Osteocyte (in vitro differentiated cells): Measurements from ENCODE around the gene CENPE. TPM values are rescaled to one million over a fixed set of nuclear protein-coding genes. Genes with fewer than 3 reads are reported as not detected.

Experiments used
- DNase-seq: peaks from one replicate; pipeline ENCODE4 v3.0.0; 2021; ENCODE audit warnings: mixed read lengths; ENCODE audit not compliant: unreplicated experiment; ENCODE audit errors: extremely low spot score
- H3K27ac Mint-ChIP-seq: one replicate; pipeline ENCODE4 v1.8.0; 2021; ENCODE audit warnings: mild to moderate bottlenecking, mixed read lengths; ENCODE audit not compliant: unreplicated experiment
- H3K27me3 Mint-ChIP-seq: one replicate; pipeline ENCODE4 v1.8.0; 2021; ENCODE audit warnings: mixed read lengths; ENCODE audit not compliant: unreplicated experiment
- H3K36me3 Mint-ChIP-seq: one replicate; pipeline ENCODE4 v1.8.0; 2021; ENCODE audit warnings: mixed read lengths; ENCODE audit not compliant: unreplicated experiment
- H3K4me1 Mint-ChIP-seq: one replicate; pipeline ENCODE4 v1.8.0; 2021; ENCODE audit warnings: mixed read lengths; ENCODE audit not compliant: unreplicated experiment
- H3K4me3 Mint-ChIP-seq: one replicate; pipeline ENCODE4 v1.8.0; 2021; ENCODE audit warnings: mild to moderate bottlenecking, moderate library complexity, mixed read lengths; ENCODE audit not compliant: unreplicated experiment
- H3K9me3 Mint-ChIP-seq: one replicate; pipeline ENCODE4 v1.8.0; 2021; ENCODE audit warnings: mixed read lengths; ENCODE audit not compliant: unreplicated experiment
- CTCF ChIP-seq: fragments of 200-600 bp; sonication (generic); IDR thresholded peaks from 2 replicates; pipeline ENCODE4 v1.5.0; 2021; ENCODE audit warnings: antibody characterized with exemption, mild to moderate bottlenecking, moderate library complexity
- total RNA-seq: library from RNA; stranded (reverse); gene quantifications from 2 replicates; pipeline ENCODE4 v1.2.1, GENCODE V29; 2021

CENPE gene
- total RNA-seq, 1 donor from 2014 or later = 5.7 TPM

- H3K4me3 Mint-ChIP-seq = peak overlapping the region; percentile 95
- DNase-seq = no peak
- no peaks in the 10 kb centered on the region for H3K27me3 Mint-ChIP-seq
- H3K36me3 Mint-ChIP-seq = peaks cover 7% of the 10 kb centered on the region
- H3K27ac Mint-ChIP-seq = peak overlapping the region; percentile 95
- no peaks in the 10 kb centered on the region for H3K9me3 Mint-ChIP-seq
- TF ChIP-seq CTCF = no peak
- H3K4me1 Mint-ChIP-seq = peaks cover 35% of the 10 kb centered on the region
These were observed 123.3 kb downstream of the CENPE start for GRCh38 chr4:103074744-103075434.

DNA sequence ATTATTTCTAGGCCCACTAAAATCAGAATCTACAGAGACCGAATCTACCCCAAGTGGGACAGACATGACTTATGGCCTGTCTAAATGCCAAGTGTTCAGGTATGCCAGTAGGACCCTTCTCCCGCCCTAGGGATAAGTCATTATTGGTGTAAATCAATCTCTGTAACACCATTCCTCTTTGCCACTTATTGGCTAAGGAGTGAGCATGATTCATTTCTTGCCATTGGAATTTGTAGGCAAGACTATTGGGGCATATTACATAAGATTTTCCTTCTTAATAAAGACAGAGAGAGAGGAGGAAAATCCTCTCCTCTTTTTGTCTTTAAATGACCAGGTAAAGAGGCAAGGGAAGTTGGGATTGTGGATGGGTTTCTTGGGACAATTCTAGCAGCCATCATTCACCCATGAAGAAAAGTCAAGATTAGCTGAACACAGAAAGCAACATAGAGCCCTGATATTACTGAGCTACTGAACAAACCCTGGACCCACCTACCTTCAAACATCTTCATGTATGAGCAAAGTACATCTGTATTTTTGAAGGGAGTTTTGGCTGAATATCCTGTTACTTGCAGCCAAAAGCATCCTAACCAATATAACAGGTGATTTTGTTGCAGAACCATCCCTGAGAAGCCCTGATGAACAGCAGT lies 124.2 kb downstream of the CENPE start:
- H3K27me3 Mint-ChIP-seq = no peaks in the 10 kb centered on the region

GRCh38 chr4:103067841-103068547 lies 130.1 kb downstream of the CENPE start:
- DNase-seq = no peak
- Mint-ChIP-seq H3K9me3 (no peaks in the 10 kb centered on the region), H3K4me1 (no peaks in the 10 kb centered on the region), H3K27ac (no peak overlapping the region), H3K4me3 (no peak overlapping the region), H3K36me3 (peaks cover 4% of the 10 kb centered on the region), H3K27me3 (no peaks in the 10 kb centered on the region)
- no peak for TF ChIP-seq CTCF

More for the DNA sequence above, 124.2 kb downstream of the CENPE start:
- Mint-ChIP-seq H3K4me1 (peaks cover 35% of the 10 kb centered on the region), H3K36me3 (peaks cover 2% of the 10 kb centered on the region), H3K9me3 (no peaks in the 10 kb centered on the region), H3K4me3 (no peak overlapping the region), H3K27ac (no peak overlapping the region)
- TF ChIP-seq CTCF = no peak
- DNase-seq = no peak

- Mint-ChIP-seq H3K4me3 (no peak overlapping the region), H3K27me3 (no peaks in the 10 kb centered on the region), H3K27ac (no peak overlapping the region), H3K36me3 (peaks cover 7% of the 10 kb centered on the region), H3K9me3 (no peaks in the 10 kb centered on the region), H3K4me1 (no peaks in the 10 kb centered on the region)
- TF ChIP-seq CTCF = no peak
- DNase-seq = no peak
These were observed 137.5 kb downstream of the CENPE start for GRCh38 chr4:103060453-103061148.

Other genes with a start within 250 kb of the CENPE start
- 1.0 and 1.8 TPM in 2 replicates for gene SLC9B1, start 178.6 kb downstream of the CENPE start, total RNA-seq
- 19.9 and 21.6 TPM in 2 replicates for gene SLC9B2, start 121.6 kb downstream of the CENPE start, total RNA-seq
- gene BDH2, start 98.5 kb downstream of the CENPE start, total RNA-seq = 55.9 and 60.0 TPM in 2 replicates